ENCODE measurements around the gene ATP11A.

GRCh38 chr13:112887151-112887550, 197.3 kb downstream of the ATP11A start:
- TF ChIP-seq CTCF (IDR thresholded peaks at IDR 0.05; ENCODE audit: low read length) (no peak), EZH2 (optimal IDR thresholded peaks at IDR 0.05; ENCODE audit: low read depth, low read length) (no peak), EZH2phosphoT487 (IDR thresholded peaks at IDR 0.05; ENCODE audit: low read length) (no peak)
